GM12872 (cell line): ENCODE results near the gene TGM2.

Experiments
- CTCF ChIP-seq: IDR thresholded peaks from 3 replicates; pipeline ENCODE4 v1.5.1; 2011; ENCODE audit warnings: low read depth, mild to moderate bottlenecking, low read length, moderate library complexity; ENCODE audit not compliant: insufficient read depth

Gene TGM2

GRCh38 chr20:38117635-38118034 is 47.4 kb downstream of the TGM2 start:
- TF ChIP-seq CTCF, result no peak

DNA sequence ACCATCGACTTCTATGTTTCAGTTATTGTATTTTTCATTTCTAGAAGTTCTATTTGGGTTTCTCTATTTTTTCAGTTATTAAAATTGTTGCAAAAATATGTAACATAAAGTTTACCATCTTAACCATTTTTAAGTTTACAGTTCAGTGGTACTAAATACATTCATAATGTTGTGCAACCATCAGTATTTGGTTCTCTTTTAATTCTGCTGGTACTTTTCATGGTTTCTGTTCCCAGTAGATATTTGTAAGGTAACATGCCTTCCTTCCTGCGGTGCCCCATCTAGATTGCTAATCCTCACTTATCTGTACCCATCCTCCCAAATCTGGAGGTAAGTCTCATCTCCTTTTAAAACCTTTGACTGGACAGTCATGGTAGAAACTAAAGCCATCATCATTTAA is 47.9 kb downstream of the TGM2 start:
- no peak for TF ChIP-seq CTCF

DNA sequence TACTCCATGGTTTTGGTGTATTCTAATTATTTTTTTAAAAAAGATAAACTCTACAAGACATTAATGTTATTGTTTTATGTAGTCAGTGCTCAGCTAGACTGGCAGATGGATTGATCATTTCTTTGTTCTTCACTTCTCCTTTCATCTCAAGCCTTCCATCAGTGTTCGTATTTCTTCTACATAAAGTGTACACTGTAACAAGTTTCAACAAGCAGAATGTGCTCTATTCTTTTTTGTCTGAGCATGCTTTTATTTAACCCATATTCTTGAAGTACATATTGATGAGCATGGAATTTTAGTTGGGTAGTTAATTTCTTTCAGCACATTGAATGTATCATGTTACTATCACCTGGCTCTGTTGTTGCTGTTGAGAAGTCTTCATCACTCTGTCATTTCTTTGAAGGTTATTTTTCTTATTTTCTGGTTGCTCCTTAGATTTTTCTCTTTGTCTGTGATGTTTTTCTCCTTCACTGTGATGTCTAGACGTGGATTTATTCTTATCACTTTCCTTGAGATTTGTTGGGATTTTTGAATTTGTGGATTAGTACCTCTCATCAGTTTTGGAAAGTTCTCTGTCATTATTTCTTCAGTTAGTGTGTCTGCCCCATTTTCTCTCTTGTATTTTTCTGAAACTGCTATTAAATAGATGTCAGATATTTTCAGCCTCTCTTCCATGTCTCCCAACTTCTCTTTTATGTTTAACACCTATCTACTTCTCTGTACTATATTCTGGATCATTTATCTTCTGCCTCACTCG is 48.5 kb downstream of the TGM2 start:
- TF ChIP-seq CTCF, result no peak

GRCh38 chr20:38115896-38116295 is 49.2 kb downstream of the TGM2 start:
- TF ChIP-seq CTCF, result no peak

GRCh38 chr20:38115205-38115604 is 49.9 kb downstream of the TGM2 start:
- no peak for TF ChIP-seq CTCF

GRCh38 chr20:38114353-38114791 is 50.7 kb downstream of the TGM2 start:
- no peak for TF ChIP-seq CTCF

GRCh38 chr20:38113401-38114325 is 51.4 kb downstream of the TGM2 start:
- TF ChIP-seq CTCF, result peak; percentile 46; the same call in 1 of the 3 replicates
